Measurements from ENCODE around the gene DRD4.

DNA sequence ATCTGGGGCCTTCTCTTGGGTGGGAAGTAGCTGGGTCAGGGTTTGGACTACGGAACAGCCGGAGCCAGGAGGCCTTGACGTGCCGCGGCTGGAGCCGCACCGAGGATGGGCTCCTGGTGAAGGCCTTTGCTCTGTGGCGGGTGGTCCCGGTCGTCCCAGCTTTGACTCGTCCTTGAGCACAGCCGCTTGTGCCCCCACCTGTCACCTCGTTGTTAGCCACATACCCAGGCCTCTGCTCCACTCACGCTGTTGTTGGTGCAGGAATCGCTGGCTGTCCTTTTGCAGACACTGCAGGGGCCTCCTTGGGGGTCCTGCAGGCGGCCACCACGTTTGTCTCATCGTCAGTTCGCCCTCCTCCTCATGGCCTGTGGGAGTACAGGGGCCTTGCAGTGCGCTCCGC, 43.7 kb upstream of the DRD4 start:
- TF ChIP-seq, protein P1, sequence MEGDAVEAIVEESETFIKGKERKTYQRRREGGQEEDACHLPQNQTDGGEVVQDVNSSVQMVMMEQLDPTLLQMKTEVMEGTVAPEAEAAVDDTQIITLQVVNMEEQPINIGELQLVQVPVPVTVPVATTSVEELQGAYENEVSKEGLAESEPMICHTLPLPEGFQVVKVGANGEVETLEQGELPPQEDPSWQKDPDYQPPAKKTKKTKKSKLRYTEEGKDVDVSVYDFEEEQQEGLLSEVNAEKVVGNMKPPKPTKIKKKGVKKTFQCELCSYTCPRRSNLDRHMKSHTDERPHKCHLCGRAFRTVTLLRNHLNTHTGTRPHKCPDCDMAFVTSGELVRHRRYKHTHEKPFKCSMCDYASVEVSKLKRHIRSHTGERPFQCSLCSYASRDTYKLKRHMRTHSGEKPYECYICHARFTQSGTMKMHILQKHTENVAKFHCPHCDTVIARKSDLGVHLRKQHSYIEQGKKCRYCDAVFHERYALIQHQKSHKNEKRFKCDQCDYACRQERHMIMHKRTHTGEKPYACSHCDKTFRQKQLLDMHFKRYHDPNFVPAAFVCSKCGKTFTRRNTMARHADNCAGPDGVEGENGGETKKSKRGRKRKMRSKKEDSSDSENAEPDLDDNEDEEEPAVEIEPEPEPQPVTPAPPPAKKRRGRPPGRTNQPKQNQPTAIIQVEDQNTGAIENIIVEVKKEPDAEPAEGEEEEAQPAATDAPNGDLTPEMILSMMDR (IDR thresholded peaks at IDR 0.05): no peak
- no peak for TF ChIP-seq POLR2A (IDR thresholded peaks at IDR 0.05)

Measured in thyroid gland (tissue), 4 donors.